BLaER1 treated with 17β-estradiol and CSF1 and Interleukin-3, amounts not matched to agents 10 nM and 100 nM (cell line): ENCODE data around the gene ST8SIA2.

ENCODE experiments used
- H3K27ac ChIP-seq, 11 experiments: shearing (Covaris generic); formaldehyde crosslinking; 2 replicates each; pipeline ENCODE4 v1.8.1; 2022
- H3K27me3 ChIP-seq, 11 experiments: shearing (Covaris generic); formaldehyde crosslinking; 2 replicates each; pipeline ENCODE4 v1.8.1; 2022
- H3K36me3 ChIP-seq, 11 experiments: shearing (Covaris generic); formaldehyde crosslinking; 2 replicates each; pipeline ENCODE4 v1.8.1; 2022
- H3K4me1 ChIP-seq, 10 experiments: shearing (Covaris generic); formaldehyde crosslinking; 2 replicates each; pipeline ENCODE4 v1.8.1; 2022
- H3K4me2 ChIP-seq, 11 experiments: shearing (Covaris generic); formaldehyde crosslinking; 2 replicates each; pipeline ENCODE4 v1.8.1; 2022
- H3K4me3 ChIP-seq, 10 experiments: shearing (Covaris generic); formaldehyde crosslinking; 2 replicates each; pipeline ENCODE4 v1.8.1; 2022
- H3K9ac ChIP-seq, 11 experiments: shearing (Covaris generic); formaldehyde crosslinking; 2 replicates each; pipeline ENCODE4 v1.8.1; 2022
- H3K9me3 ChIP-seq, 11 experiments: shearing (Covaris generic); formaldehyde crosslinking; replicated peaks in 1 of 11; 2 replicates each; pipeline ENCODE4 v1.8.1; 2022
- H4K20me1 ChIP-seq, 11 experiments: shearing (Covaris generic); formaldehyde crosslinking; 2 replicates each; pipeline ENCODE4 v1.8.1; 2022
- Cebpa-rat ChIP-seq, 11 experiments: shearing (Covaris generic); IDR thresholded peaks; 2 replicates each; pipeline ENCODE4 v1.8.1; 2022

The ST8SIA2 gene

DNA sequence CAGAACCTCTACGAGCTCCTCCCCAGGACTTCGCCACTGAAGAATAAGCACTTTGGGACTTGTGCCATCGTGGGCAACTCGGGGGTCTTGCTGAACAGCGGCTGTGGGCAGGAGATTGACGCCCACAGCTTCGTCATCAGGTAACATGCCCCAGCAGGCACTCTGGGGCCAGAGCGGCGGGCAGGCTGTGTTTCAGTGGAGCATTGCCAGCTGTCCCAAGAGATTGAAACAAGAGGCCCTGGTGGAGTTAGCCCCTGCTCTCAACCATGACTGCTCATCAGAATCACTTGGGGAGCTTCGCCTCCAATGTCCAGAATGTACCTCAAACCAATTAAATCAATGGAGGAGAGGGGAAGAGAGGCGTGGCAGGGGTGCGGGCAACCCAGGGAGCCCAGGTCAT lies 44.8 kb downstream of the ST8SIA2 start:
- no peaks in the 10 kb centered on the region for H3K9me3 ChIP-seq
- TF ChIP-seq Cebpa-rat (IDR thresholded peaks at IDR 0.05), result no peak
- no peak overlapping the region for H3K4me3 ChIP-seq
- no peak overlapping the region for H3K9ac ChIP-seq
- no peaks in the 10 kb centered on the region for H3K27me3 ChIP-seq
- peaks cover 0 to 100% (median 95%) of the 10 kb centered on the region in 11 experiments; a peak in 16 of 22 replicates for H3K36me3 ChIP-seq
- H4K20me1 ChIP-seq, result no peaks in the 10 kb centered on the region; a peak in 1 of 22 replicates
- H3K4me1 ChIP-seq, result peaks cover 0 to 6% (median 0%) of the 10 kb centered on the region in 10 experiments; a peak in 1 of 20 replicates
- H3K27ac ChIP-seq, result no peak overlapping the region
- no peak overlapping the region for H3K4me2 ChIP-seq

DNA sequence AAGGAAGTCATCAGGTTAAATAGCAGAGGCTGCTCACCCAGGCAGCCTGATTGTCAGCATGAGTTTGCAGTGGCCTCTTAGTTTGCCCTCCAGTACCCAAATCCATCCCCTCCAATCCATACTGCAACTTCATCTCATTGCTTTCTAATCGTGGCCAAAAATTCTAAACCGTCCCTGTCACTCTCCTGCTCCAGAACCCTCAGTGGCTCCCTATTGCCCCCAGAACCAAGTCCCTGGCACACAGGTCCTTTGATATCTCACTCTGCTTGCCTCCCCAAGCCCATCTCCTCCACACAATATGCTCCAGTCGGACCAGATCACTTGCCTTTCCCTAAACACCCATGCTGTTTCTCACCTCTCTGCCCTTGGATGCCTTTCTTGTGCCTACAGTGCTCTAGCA lies 49.7 kb downstream of the ST8SIA2 start:
- H3K27ac ChIP-seq, result no peak overlapping the region
- no peaks in the 10 kb centered on the region for H4K20me1 ChIP-seq
- H3K4me3 ChIP-seq, result no peak overlapping the region
- no peak for TF ChIP-seq Cebpa-rat (IDR thresholded peaks at IDR 0.05)
- no peak overlapping the region for H3K4me2 ChIP-seq
- peaks cover 0 to 4% (median 0%) of the 10 kb centered on the region in 10 experiments; a peak in 1 of 20 replicates for H3K4me1 ChIP-seq
- no peaks in the 10 kb centered on the region for H3K27me3 ChIP-seq
- H3K36me3 ChIP-seq, result peaks cover 0 to 100% (median 92%) of the 10 kb centered on the region in 11 experiments; a peak in 15 of 22 replicates
- no peaks in the 10 kb centered on the region for H3K9me3 ChIP-seq
- H3K9ac ChIP-seq, result no peak overlapping the region

- H3K27ac ChIP-seq, result no peak overlapping the region
- H3K4me1 ChIP-seq, result no peaks in the 10 kb centered on the region
- no peak overlapping the region for H3K4me3 ChIP-seq
- H3K4me2 ChIP-seq, result no peak overlapping the region
- TF ChIP-seq Cebpa-rat (IDR thresholded peaks at IDR 0.05), result no peak
- H3K27me3 ChIP-seq, result no peaks in the 10 kb centered on the region
- H3K36me3 ChIP-seq, result peaks cover 0 to 100% (median 92%) of the 10 kb centered on the region in 11 experiments; a peak in 15 of 22 replicates
- H3K9me3 ChIP-seq, result no peaks in the 10 kb centered on the region
- no peaks in the 10 kb centered on the region for H4K20me1 ChIP-seq
- H3K9ac ChIP-seq, result no peak overlapping the region
These were observed 51.0 kb downstream of the ST8SIA2 start for GRCh38 chr15:92444631-92445030.

DNA sequence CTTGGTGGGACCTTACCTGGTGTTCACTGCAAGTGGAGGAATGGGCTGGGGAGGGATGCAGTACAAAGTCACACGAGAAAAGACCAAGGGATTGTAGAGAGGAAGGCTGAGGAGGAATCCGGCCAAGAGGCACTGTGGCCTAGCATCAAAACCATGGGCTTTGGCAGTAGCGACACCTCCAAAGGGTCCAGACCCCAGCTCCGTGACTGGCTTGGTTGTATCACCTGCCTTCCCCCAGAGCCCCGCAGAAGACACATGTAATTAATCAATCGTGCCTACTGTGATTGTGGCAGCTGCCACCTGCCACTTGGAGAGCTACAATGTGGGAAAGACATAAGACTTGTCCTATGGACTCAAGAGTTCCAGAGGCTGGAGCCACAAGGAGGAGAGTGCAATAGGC lies 54.7 kb downstream of the ST8SIA2 start:
- peaks cover 0 to 99% (median 76%) of the 10 kb centered on the region in 11 experiments; a peak in 16 of 22 replicates for H3K36me3 ChIP-seq
- no peaks in the 10 kb centered on the region for H3K9me3 ChIP-seq
- H3K4me2 ChIP-seq, result no peak overlapping the region
- TF ChIP-seq Cebpa-rat (IDR thresholded peaks at IDR 0.05), result no peak
- no peak overlapping the region for H3K4me3 ChIP-seq
- no peaks in the 10 kb centered on the region for H4K20me1 ChIP-seq
- H3K27ac ChIP-seq, result no peak overlapping the region
- no peaks in the 10 kb centered on the region for H3K27me3 ChIP-seq
- H3K9ac ChIP-seq, result no peak overlapping the region
- peaks cover 0 to 15% (median 11%) of the 10 kb centered on the region in 10 experiments; a peak in 12 of 20 replicates for H3K4me1 ChIP-seq

DNA sequence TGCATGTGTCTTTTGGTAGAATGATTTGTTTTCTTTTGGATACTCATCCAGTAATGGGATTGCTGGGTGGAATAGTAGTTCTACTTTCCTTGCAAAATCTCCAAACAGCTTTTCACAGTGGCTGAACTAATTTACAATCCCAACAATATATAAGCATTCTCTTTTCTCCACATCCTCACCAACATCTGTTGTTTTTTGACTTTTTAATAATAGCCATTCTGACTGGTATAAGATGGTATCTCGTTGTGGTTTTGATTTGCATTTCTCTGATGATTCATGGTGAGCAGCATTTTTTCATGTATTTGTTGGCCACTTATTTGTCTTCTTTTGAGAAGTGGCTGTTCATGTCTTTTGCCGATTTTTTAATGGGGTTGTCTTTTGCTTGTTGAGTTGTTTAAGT lies 55.8 kb downstream of the ST8SIA2 start:
- no peak for TF ChIP-seq Cebpa-rat (IDR thresholded peaks at IDR 0.05)
- Histone ChIP-seq H3K4me3 (no peak overlapping the region), H3K27me3 (no peaks in the 10 kb centered on the region), H3K36me3 (peaks cover 0 to 99% (median 76%) of the 10 kb centered on the region in 11 experiments; a peak in 16 of 22 replicates), H3K9me3 (no peaks in the 10 kb centered on the region), H3K4me2 (no peak overlapping the region), H3K4me1 (peaks cover 0 to 15% (median 11%) of the 10 kb centered on the region in 10 experiments; a peak in 12 of 20 replicates), H3K9ac (no peak overlapping the region), H3K27ac (no peak overlapping the region), H4K20me1 (no peaks in the 10 kb centered on the region)

- peaks cover 0 to 97% (median 68%) of the 10 kb centered on the region in 11 experiments; a peak in 16 of 22 replicates for H3K36me3 ChIP-seq
These were observed 57.6 kb downstream of the ST8SIA2 start for GRCh38 chr15:92451225-92451825.

DNA sequence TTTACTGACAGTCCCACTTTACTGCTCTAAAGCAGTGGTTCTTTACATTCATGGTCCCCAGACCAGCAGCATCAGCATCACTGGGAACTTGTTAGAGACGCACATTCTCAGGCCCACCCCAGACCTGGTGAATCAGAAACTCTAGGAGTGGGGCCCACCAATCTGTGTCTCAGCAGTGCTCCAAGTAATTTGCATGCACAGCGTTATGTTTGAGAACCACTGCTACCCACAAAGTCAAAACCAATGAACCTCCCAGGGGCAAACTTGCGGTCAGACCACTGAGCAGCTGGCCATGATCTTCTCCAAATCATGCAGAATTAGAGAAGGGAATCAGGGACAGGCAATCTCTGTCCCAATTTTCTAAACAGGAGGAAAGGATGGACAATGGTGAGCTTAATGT lies 58.5 kb downstream of the ST8SIA2 start:
- Histone ChIP-seq H3K27me3 (no peaks in the 10 kb centered on the region), H3K4me1 (peaks cover 0 to 15% (median 11%) of the 10 kb centered on the region in 10 experiments; a peak in 12 of 20 replicates), H3K4me3 (no peak overlapping the region), H3K9me3 (no peaks in the 10 kb centered on the region), H3K27ac (no peak overlapping the region), H3K36me3 (peaks cover 0 to 97% (median 68%) of the 10 kb centered on the region in 11 experiments; a peak in 16 of 22 replicates), H3K9ac (no peak overlapping the region), H4K20me1 (no peaks in the 10 kb centered on the region; a peak in 1 of 22 replicates), H3K4me2 (peak overlapping the region in 7 of 11 experiments; percentile 4 to 29 (median 18); a peak in 10 of 22 replicates)
- TF ChIP-seq Cebpa-rat (IDR thresholded peaks at IDR 0.05), result no peak

More at GRCh38 chr15:92451225-92451825, 57.6 kb downstream of the ST8SIA2 start:
- Histone ChIP-seq H3K9me3 (no peaks in the 10 kb centered on the region), H3K4me1 (peaks cover 0 to 15% (median 11%) of the 10 kb centered on the region in 10 experiments; a peak in 12 of 20 replicates), H3K27ac (no peak overlapping the region), H3K27me3 (no peaks in the 10 kb centered on the region), H4K20me1 (no peaks in the 10 kb centered on the region; a peak in 1 of 22 replicates), H3K4me3 (no peak overlapping the region), H3K9ac (no peak overlapping the region), H3K4me2 (peak overlapping the region in 7 of 11 experiments; percentile 4 to 29 (median 18); a peak in 9 of 22 replicates)
- no peak for TF ChIP-seq Cebpa-rat (IDR thresholded peaks at IDR 0.05)

GRCh38 chr15:92453607-92454006 lies 59.9 kb downstream of the ST8SIA2 start:
- Histone ChIP-seq H3K27ac (no peak overlapping the region), H3K36me3 (peaks cover 0 to 97% (median 62%) of the 10 kb centered on the region in 11 experiments; a peak in 15 of 22 replicates), H3K4me3 (no peak overlapping the region), H4K20me1 (no peaks in the 10 kb centered on the region; a peak in 1 of 22 replicates), H3K9ac (no peak overlapping the region), H3K27me3 (no peaks in the 10 kb centered on the region), H3K4me2 (no peak overlapping the region), H3K4me1 (peaks cover 0 to 15% (median 11%) of the 10 kb centered on the region in 10 experiments; a peak in 12 of 20 replicates), H3K9me3 (no peaks in the 10 kb centered on the region)
- no peak for TF ChIP-seq Cebpa-rat (IDR thresholded peaks at IDR 0.05)

- Histone ChIP-seq H3K27me3 (no peaks in the 10 kb centered on the region), H3K9me3 (no peaks in the 10 kb centered on the region), H3K27ac (no peak overlapping the region), H4K20me1 (no peaks in the 10 kb centered on the region; a peak in 1 of 22 replicates), H3K36me3 (peaks cover 0 to 97% (median 58%) of the 10 kb centered on the region in 11 experiments; a peak in 13 of 22 replicates), H3K4me3 (no peak overlapping the region), H3K4me1 (peaks cover 0 to 15% (median 11%) of the 10 kb centered on the region in 10 experiments; a peak in 12 of 20 replicates), H3K9ac (no peak overlapping the region), H3K4me2 (no peak overlapping the region)
- TF ChIP-seq Cebpa-rat (IDR thresholded peaks at IDR 0.05), result no peak
These were observed 60.9 kb downstream of the ST8SIA2 start for GRCh38 chr15:92454555-92455105.
